ENCODE measurements around the gene LHFPL6. TPM values are rescaled to one million over a fixed set of nuclear protein-coding genes. Genes with fewer than 3 reads are reported as not detected.

LHFPL6 gene
- total RNA-seq, 2 donors from 2014 or later = 0.52 to 2.8 TPM

GRCh38 chr13:39571502-39572092, 31.4 kb downstream of the LHFPL6 start:
- Mint-ChIP-seq H3K9me3 (no peaks in the 10 kb centered on the region), H3K27ac (no peak overlapping the region), H3K36me3 (no peaks in the 10 kb centered on the region)
- DNase-seq (ENCODE audit: low spot score in 2 of 2) = no peak
- ATAC-seq = no peak

GRCh38 chr13:39567569-39567968, 35.4 kb downstream of the LHFPL6 start:
- Mint-ChIP-seq H3K9me3 (no peaks in the 10 kb centered on the region), H3K27ac (no peak overlapping the region), H3K36me3 (no peaks in the 10 kb centered on the region)
- DNase-seq (ENCODE audit: low spot score in 2 of 2) (no peak), ATAC-seq (no peak)

- Mint-ChIP-seq H3K36me3 (no peaks in the 10 kb centered on the region), H3K9me3 (no peaks in the 10 kb centered on the region), H3K27ac (no peak overlapping the region)
- no peak for DNase-seq (ENCODE audit: low spot score in 2 of 2)
- ATAC-seq = no peak
Observed at GRCh38 chr13:39566216-39566869, 36.6 kb downstream of the LHFPL6 start.

- Mint-ChIP-seq H3K27ac (no peak overlapping the region), H3K9me3 (no peaks in the 10 kb centered on the region), H3K36me3 (no peaks in the 10 kb centered on the region)
- DNase-seq (ENCODE audit: low spot score in 2 of 2) (no peak), ATAC-seq (no peak)
Observed at GRCh38 chr13:39565036-39565949, 37.7 kb downstream of the LHFPL6 start.

GRCh38 chr13:39563470-39563735, 39.6 kb downstream of the LHFPL6 start:
- ATAC-seq = no peak
- H3K27ac Mint-ChIP-seq = no peak overlapping the region
- H3K36me3 Mint-ChIP-seq = no peaks in the 10 kb centered on the region
- H3K9me3 Mint-ChIP-seq = no peaks in the 10 kb centered on the region
- DNase-seq (ENCODE audit: low spot score in 2 of 2) = no peak

GRCh38 chr13:39561971-39562370, 41.0 kb downstream of the LHFPL6 start:
- H3K9me3 Mint-ChIP-seq = no peaks in the 10 kb centered on the region
- H3K27ac Mint-ChIP-seq = no peak overlapping the region
- H3K36me3 Mint-ChIP-seq = no peaks in the 10 kb centered on the region
- no peak for DNase-seq (ENCODE audit: low spot score in 2 of 2)
- ATAC-seq = no peak

GRCh38 chr13:39559847-39560246, 43.1 kb downstream of the LHFPL6 start:
- DNase-seq (ENCODE audit: low spot score in 2 of 2) = no peak
- no peak for ATAC-seq
- no peaks in the 10 kb centered on the region for H3K36me3 Mint-ChIP-seq
- no peak overlapping the region for H3K27ac Mint-ChIP-seq
- H3K9me3 Mint-ChIP-seq = no peaks in the 10 kb centered on the region

GRCh38 chr13:39557285-39557955, 45.6 kb downstream of the LHFPL6 start:
- no peaks in the 10 kb centered on the region for H3K9me3 Mint-ChIP-seq
- no peak for DNase-seq (ENCODE audit: low spot score in 2 of 2)
- H3K36me3 Mint-ChIP-seq = no peaks in the 10 kb centered on the region
- ATAC-seq = no peak
- no peak overlapping the region for H3K27ac Mint-ChIP-seq

- DNase-seq (ENCODE audit: low spot score in 2 of 2) (no peak), ATAC-seq (no peak)
- Mint-ChIP-seq H3K9me3 (no peaks in the 10 kb centered on the region), H3K36me3 (no peaks in the 10 kb centered on the region), H3K27ac (no peak overlapping the region)
Observed at GRCh38 chr13:39556866-39557265, 46.1 kb downstream of the LHFPL6 start.

GRCh38 chr13:39554371-39554770, 48.6 kb downstream of the LHFPL6 start:
- DNase-seq (ENCODE audit: low spot score in 2 of 2) = no peak
- H3K36me3 Mint-ChIP-seq = no peaks in the 10 kb centered on the region
- ATAC-seq = no peak
- no peak overlapping the region for H3K27ac Mint-ChIP-seq
- H3K9me3 Mint-ChIP-seq = no peaks in the 10 kb centered on the region

GRCh38 chr13:39552246-39552645, 50.7 kb downstream of the LHFPL6 start:
- no peak for ATAC-seq
- Mint-ChIP-seq H3K27ac (no peak overlapping the region), H3K9me3 (no peaks in the 10 kb centered on the region), H3K36me3 (no peaks in the 10 kb centered on the region)
- no peak for DNase-seq (ENCODE audit: low spot score in 2 of 2)

- no peak for ATAC-seq
Observed at GRCh38 chr13:39550931-39551330, 52.1 kb downstream of the LHFPL6 start.

GRCh38 chr13:39547108-39547507, 55.9 kb downstream of the LHFPL6 start:
- Mint-ChIP-seq H3K9me3 (no peaks in the 10 kb centered on the region), H3K27ac (no peak overlapping the region), H3K36me3 (no peaks in the 10 kb centered on the region)
- no peak for ATAC-seq
- no peak for DNase-seq (ENCODE audit: low spot score in 2 of 2)

More at GRCh38 chr13:39550931-39551330, 52.1 kb downstream of the LHFPL6 start:
- Mint-ChIP-seq H3K9me3 (no peaks in the 10 kb centered on the region), H3K27ac (no peak overlapping the region), H3K36me3 (no peaks in the 10 kb centered on the region)
- no peak for DNase-seq (ENCODE audit: low spot score in 2 of 2)

- Mint-ChIP-seq H3K27ac (no peak overlapping the region), H3K9me3 (no peaks in the 10 kb centered on the region), H3K36me3 (no peaks in the 10 kb centered on the region)
- DNase-seq (ENCODE audit: low spot score in 2 of 2) (no peak), ATAC-seq (no peak)
Observed at GRCh38 chr13:39542361-39542760, 60.6 kb downstream of the LHFPL6 start.

GRCh38 chr13:39540929-39541605, 61.9 kb downstream of the LHFPL6 start:
- Mint-ChIP-seq H3K36me3 (no peaks in the 10 kb centered on the region), H3K9me3 (no peaks in the 10 kb centered on the region), H3K27ac (no peak overlapping the region)
- ATAC-seq (no peak), DNase-seq (ENCODE audit: low spot score in 2 of 2) (no peak)

GRCh38 chr13:39538816-39539790, 63.9 kb downstream of the LHFPL6 start:
- no peak for DNase-seq (ENCODE audit: low spot score in 2 of 2)
- Mint-ChIP-seq H3K27ac (no peak overlapping the region), H3K36me3 (no peaks in the 10 kb centered on the region), H3K9me3 (no peaks in the 10 kb centered on the region)
- no peak for ATAC-seq

All from activated naive CD4-positive, alpha-beta T cell treated with anti-CD3 and anti-CD28 coated beads, Interleukin-2, amount 50 U/mL, for 72 hours (primary cell).